Stomach (tissue), 4 donors: ENCODE results near the gene HSD17B13.

Experiments used
- CTCF ChIP-seq, 7 experiments: fragments of 450-650 bp in 4 of 7; fragments of 200-600 bp in 3 of 7; sonication (generic) in 3 of 7; IDR thresholded peaks; one replicate each; pipeline ENCODE4 v1.5.1; 2016 to 2019; ENCODE audit warnings: antibody characterized with exemption in 7 of 7, control low read depth in 2 of 7, mild to moderate bottlenecking in 1 of 7
- EP300 ChIP-seq: sonication (generic); formaldehyde crosslinking; IDR thresholded peaks from one replicate; pipeline ENCODE4 v1.6.1; 2017; ENCODE audit warnings: antibody characterized with exemption
- POLR2A ChIP-seq, 4 donors: fragments of 450-650 bp; IDR thresholded peaks; one replicate each; pipeline ENCODE4 v1.6.1; 2016; ENCODE audit warnings: antibody characterized with exemption in 4 of 4, control low read depth in 2 of 4, mild to moderate bottlenecking in 1 of 4, moderate library complexity in 1 of 4
- POLR2AphosphoS5 ChIP-seq, 3 donors: sonication (generic); formaldehyde crosslinking; IDR thresholded peaks; one replicate each; pipeline ENCODE4 v1.6.1; 2016; ENCODE audit warnings: antibody characterized with exemption in 3 of 3

GRCh38 chr4:87342872-87343271 is 20.2 kb upstream of the HSD17B13 start:
- TF ChIP-seq POLR2AphosphoS5 (IDR thresholded peaks at IDR 0.05) = no peak
- TF ChIP-seq CTCF (IDR thresholded peaks at IDR 0.05) = no peak
- TF ChIP-seq POLR2A (IDR thresholded peaks at IDR 0.05) = no peak
- TF ChIP-seq EP300 = no peak
